HFF-Myc (cell line): ENCODE results near the gene ODC1.

Experiments used
- DNase-seq: peaks from one replicate; pipeline ENCODE4 v3.0.0-alpha.2; 2011; ENCODE audit warnings: low read depth; ENCODE audit errors: extremely low read depth
- H3K4me3 ChIP-seq: replicated peaks from 2 replicates; pipeline ENCODE4 v1.5.1; 2011; ENCODE audit warnings: low read depth, mild to moderate bottlenecking, control low read depth, low read length
- CTCF ChIP-seq: IDR thresholded peaks from 2 replicates; pipeline ENCODE4 v1.5.1; 2012; ENCODE audit warnings: mild to moderate bottlenecking, low read depth, low read length, control low read depth; ENCODE audit errors: missing control alignments

Gene ODC1

GRCh38 chr2:10400002-10400401 is 48.1 kb downstream of the ODC1 start:
- DNase-seq = no peak
- no peak for TF ChIP-seq CTCF
- no peak overlapping the region for H3K4me3 ChIP-seq

- H3K4me3 ChIP-seq = no peak overlapping the region
- no peak for DNase-seq
- TF ChIP-seq CTCF = no peak
Observed at GRCh38 chr2:10399358-10399757, 48.8 kb downstream of the ODC1 start.

- DNase-seq = no peak
- TF ChIP-seq CTCF = no peak
- no peak overlapping the region for H3K4me3 ChIP-seq
Observed at GRCh38 chr2:10398496-10398895, 49.6 kb downstream of the ODC1 start.

GRCh38 chr2:10397878-10398277 is 50.2 kb downstream of the ODC1 start:
- TF ChIP-seq CTCF = no peak
- H3K4me3 ChIP-seq = no peak overlapping the region

GRCh38 chr2:10397297-10397875 is 50.7 kb downstream of the ODC1 start:
- DNase-seq = no peak
- no peak overlapping the region for H3K4me3 ChIP-seq
- no peak for TF ChIP-seq CTCF

More at GRCh38 chr2:10397878-10398277, 50.2 kb downstream of the ODC1 start:
- no peak for DNase-seq

- DNase-seq = no peak
- H3K4me3 ChIP-seq = no peak overlapping the region
- TF ChIP-seq CTCF = no peak
Observed at GRCh38 chr2:10396464-10396863, 51.7 kb downstream of the ODC1 start.

- TF ChIP-seq CTCF = no peak
- no peak overlapping the region for H3K4me3 ChIP-seq
- DNase-seq = no peak
Observed at GRCh38 chr2:10395893-10396292, 52.2 kb downstream of the ODC1 start.
